Measurements from ENCODE around the gene SPAG9.
A peak's percentile ranks its signal among the peaks of the same experiment; 100 is the strongest.

Gene SPAG9

DNA sequence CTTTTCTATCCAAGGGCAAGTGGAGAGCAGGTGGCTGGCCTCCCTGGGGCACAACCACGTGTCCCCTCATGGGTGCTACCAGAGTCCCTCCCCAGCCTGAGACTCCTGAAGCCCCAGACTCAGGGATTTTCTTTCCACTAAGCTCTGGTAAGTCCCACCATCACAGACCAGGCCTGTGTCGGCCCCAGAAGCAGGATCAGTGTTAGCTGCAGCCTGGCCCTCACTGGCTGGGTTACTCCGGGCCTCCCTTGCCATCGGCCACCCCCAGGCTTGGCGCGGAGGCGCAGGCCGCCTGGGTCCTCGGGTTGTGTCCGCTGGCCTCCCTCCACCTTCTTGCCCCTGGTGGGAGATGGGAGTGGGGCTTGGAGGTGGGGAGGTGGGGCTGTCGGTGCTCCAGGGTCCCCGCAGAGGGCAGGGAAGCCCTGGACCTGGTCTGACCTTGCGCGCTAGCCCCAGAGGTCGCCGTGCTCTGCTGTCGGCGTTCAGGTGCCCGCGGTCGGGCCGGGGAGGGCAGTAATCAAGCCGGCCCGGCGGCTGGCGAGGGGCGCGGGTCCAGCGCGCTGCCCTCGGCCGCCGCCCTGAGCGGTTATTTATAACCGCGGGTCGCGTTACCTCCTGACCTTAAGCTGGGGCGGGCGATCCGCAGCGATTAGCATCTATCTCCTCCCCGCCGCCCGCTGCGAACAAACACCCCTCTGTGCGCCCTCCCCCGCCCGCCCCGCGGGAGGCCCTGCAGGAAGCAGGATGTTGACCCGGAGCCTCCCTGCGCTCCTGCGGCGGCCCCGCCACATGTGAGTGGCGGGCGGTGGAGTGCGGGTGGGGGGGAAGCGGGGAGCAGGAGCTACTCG is 176.4 kb downstream of the SPAG9 start (continued):
- TF ChIP-seq, protein P1, sequence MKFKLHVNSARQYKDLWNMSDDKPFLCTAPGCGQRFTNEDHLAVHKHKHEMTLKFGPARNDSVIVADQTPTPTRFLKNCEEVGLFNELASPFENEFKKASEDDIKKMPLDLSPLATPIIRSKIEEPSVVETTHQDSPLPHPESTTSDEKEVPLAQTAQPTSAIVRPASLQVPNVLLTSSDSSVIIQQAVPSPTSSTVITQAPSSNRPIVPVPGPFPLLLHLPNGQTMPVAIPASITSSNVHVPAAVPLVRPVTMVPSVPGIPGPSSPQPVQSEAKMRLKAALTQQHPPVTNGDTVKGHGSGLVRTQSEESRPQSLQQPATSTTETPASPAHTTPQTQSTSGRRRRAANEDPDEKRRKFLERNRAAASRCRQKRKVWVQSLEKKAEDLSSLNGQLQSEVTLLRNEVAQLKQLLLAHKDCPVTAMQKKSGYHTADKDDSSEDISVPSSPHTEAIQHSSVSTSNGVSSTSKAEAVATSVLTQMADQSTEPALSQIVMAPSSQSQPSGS (tag by site-specific recombination; IDR thresholded peaks at IDR 0.05; ENCODE audit: low read depth): no peak
- TF ChIP-seq REPIN1 (tag by site-specific recombination; IDR thresholded peaks at IDR 0.05; ENCODE audit: low read depth) (no peak), KLF10 (tag by site-specific recombination; IDR thresholded peaks at IDR 0.05) (no peak), ZNF610 (tag by site-specific recombination; IDR thresholded peaks at IDR 0.05; ENCODE audit: borderline replicate concordance) (no peak), GLI2 (tag by site-specific recombination; IDR thresholded peaks at IDR 0.05; ENCODE audit: borderline replicate concordance, low read depth) (no peak), SETDB1 (IDR thresholded peaks at IDR 0.05; ENCODE audit: insufficient read length, low read length) (no peak), ZNF596 (tag by site-specific recombination; IDR thresholded peaks at IDR 0.05) (peak; percentile 30; the same call in 1 of the 2 replicates), SP7 (tag by site-specific recombination; IDR thresholded peaks at IDR 0.05) (peak; percentile 75), KLF16 (tag by site-specific recombination; IDR thresholded peaks at IDR 0.05) (no peak), SALL2 (tag by site-specific recombination; IDR thresholded peaks at IDR 0.05; ENCODE audit: borderline replicate concordance) (no peak), ZNF529 (tag by site-specific recombination; IDR thresholded peaks at IDR 0.05; ENCODE audit: insufficient replicate concordance) (no peak), TRIM28 (IDR thresholded peaks at IDR 0.05; ENCODE audit: borderline replicate concordance, low read length) (no peak), KLF9 (tag by site-specific recombination; IDR thresholded peaks at IDR 0.05; ENCODE audit: low read depth) (no peak), MYNN (tag by site-specific recombination; IDR thresholded peaks at IDR 0.05; ENCODE audit: borderline replicate concordance) (no peak), ZFP37 (tag by site-specific recombination; IDR thresholded peaks at IDR 0.05) (no peak), ZNF423 (tag by site-specific recombination; IDR thresholded peaks at IDR 0.05) (peak; percentile 91)
- TF ChIP-seq, protein P2, sequence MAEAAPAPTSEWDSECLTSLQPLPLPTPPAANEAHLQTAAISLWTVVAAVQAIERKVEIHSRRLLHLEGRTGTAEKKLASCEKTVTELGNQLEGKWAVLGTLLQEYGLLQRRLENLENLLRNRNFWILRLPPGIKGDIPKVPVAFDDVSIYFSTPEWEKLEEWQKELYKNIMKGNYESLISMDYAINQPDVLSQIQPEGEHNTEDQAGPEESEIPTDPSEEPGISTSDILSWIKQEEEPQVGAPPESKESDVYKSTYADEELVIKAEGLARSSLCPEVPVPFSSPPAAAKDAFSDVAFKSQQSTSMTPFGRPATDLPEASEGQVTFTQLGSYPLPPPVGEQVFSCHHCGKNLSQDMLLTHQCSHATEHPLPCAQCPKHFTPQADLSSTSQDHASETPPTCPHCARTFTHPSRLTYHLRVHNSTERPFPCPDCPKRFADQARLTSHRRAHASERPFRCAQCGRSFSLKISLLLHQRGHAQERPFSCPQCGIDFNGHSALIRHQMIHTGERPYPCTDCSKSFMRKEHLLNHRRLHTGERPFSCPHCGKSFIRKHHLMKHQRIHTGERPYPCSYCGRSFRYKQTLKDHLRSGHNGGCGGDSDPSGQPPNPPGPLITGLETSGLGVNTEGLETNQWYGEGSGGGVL (tag by site-specific recombination; IDR thresholded peaks at IDR 0.05): peak; percentile 89
- TF ChIP-seq, protein P3, sequence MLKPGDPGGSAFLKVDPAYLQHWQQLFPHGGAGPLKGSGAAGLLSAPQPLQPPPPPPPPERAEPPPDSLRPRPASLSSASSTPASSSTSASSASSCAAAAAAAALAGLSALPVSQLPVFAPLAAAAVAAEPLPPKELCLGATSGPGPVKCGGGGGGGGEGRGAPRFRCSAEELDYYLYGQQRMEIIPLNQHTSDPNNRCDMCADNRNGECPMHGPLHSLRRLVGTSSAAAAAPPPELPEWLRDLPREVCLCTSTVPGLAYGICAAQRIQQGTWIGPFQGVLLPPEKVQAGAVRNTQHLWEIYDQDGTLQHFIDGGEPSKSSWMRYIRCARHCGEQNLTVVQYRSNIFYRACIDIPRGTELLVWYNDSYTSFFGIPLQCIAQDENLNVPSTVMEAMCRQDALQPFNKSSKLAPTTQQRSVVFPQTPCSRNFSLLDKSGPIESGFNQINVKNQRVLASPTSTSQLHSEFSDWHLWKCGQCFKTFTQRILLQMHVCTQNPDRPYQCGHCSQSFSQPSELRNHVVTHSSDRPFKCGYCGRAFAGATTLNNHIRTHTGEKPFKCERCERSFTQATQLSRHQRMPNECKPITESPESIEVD (tag by site-specific recombination; IDR thresholded peaks at IDR 0.05): no peak
- TF ChIP-seq, protein P4, sequence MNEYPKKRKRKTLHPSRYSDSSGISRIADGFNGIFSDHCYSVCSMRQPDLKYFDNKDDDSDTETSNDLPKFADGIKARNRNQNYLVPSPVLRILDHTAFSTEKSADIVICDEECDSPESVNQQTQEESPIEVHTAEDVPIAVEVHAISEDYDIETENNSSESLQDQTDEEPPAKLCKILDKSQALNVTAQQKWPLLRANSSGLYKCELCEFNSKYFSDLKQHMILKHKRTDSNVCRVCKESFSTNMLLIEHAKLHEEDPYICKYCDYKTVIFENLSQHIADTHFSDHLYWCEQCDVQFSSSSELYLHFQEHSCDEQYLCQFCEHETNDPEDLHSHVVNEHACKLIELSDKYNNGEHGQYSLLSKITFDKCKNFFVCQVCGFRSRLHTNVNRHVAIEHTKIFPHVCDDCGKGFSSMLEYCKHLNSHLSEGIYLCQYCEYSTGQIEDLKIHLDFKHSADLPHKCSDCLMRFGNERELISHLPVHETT (tag by site-specific recombination; IDR thresholded peaks at IDR 0.05): no peak
- TF ChIP-seq, protein P5, sequence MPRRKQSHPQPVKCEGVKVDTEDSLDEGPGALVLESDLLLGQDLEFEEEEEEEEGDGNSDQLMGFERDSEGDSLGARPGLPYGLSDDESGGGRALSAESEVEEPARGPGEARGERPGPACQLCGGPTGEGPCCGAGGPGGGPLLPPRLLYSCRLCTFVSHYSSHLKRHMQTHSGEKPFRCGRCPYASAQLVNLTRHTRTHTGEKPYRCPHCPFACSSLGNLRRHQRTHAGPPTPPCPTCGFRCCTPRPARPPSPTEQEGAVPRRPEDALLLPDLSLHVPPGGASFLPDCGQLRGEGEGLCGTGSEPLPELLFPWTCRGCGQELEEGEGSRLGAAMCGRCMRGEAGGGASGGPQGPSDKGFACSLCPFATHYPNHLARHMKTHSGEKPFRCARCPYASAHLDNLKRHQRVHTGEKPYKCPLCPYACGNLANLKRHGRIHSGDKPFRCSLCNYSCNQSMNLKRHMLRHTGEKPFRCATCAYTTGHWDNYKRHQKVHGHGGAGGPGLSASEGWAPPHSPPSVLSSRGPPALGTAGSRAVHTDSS (tag by site-specific recombination; IDR thresholded peaks at IDR 0.05): no peak
- TF ChIP-seq, protein P6, sequence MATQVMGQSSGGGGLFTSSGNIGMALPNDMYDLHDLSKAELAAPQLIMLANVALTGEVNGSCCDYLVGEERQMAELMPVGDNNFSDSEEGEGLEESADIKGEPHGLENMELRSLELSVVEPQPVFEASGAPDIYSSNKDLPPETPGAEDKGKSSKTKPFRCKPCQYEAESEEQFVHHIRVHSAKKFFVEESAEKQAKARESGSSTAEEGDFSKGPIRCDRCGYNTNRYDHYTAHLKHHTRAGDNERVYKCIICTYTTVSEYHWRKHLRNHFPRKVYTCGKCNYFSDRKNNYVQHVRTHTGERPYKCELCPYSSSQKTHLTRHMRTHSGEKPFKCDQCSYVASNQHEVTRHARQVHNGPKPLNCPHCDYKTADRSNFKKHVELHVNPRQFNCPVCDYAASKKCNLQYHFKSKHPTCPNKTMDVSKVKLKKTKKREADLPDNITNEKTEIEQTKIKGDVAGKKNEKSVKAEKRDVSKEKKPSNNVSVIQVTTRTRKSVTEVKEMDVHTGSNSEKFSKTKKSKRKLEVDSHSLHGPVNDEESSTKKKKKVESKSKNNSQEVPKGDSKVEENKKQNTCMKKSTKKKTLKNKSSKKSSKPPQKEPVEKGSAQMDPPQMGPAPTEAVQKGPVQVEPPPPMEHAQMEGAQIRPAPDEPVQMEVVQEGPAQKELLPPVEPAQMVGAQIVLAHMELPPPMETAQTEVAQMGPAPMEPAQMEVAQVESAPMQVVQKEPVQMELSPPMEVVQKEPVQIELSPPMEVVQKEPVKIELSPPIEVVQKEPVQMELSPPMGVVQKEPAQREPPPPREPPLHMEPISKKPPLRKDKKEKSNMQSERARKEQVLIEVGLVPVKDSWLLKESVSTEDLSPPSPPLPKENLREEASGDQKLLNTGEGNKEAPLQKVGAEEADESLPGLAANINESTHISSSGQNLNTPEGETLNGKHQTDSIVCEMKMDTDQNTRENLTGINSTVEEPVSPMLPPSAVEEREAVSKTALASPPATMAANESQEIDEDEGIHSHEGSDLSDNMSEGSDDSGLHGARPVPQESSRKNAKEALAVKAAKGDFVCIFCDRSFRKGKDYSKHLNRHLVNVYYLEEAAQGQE (tag by site-specific recombination; IDR thresholded peaks at IDR 0.05): no peak
- TF ChIP-seq, protein P7, sequence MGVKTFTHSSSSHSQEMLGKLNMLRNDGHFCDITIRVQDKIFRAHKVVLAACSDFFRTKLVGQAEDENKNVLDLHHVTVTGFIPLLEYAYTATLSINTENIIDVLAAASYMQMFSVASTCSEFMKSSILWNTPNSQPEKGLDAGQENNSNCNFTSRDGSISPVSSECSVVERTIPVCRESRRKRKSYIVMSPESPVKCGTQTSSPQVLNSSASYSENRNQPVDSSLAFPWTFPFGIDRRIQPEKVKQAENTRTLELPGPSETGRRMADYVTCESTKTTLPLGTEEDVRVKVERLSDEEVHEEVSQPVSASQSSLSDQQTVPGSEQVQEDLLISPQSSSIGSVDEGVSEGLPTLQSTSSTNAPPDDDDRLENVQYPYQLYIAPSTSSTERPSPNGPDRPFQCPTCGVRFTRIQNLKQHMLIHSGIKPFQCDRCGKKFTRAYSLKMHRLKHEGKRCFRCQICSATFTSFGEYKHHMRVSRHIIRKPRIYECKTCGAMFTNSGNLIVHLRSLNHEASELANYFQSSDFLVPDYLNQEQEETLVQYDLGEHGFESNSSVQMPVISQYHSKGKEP (tag by site-specific recombination; IDR thresholded peaks at IDR 0.05): peak; percentile 37; the same call in 1 of the 2 replicates
- TF ChIP-seq, protein P8, sequence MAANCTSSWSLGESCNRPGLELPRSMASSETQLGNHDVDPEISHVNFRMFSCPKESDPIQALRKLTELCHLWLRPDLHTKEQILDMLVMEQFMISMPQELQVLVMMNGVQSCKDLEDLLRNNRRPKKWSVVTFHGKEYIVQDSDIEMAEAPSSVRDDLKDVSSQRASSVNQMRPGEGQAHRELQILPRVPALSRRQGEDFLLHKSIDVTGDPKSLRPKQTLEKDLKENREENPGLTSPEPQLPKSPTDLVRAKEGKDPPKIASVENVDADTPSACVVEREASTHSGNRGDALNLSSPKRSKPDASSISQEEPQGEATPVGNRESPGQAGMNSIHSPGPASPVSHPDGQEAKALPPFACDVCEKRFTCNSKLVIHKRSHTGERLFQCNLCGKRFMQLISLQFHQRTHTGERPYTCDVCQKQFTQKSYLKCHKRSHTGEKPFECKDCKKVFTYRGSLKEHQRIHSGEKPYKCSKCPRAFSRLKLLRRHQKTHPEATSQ (tag by site-specific recombination; IDR thresholded peaks at IDR 0.05): 0 out of 2 replicates have a peak, but pooled peaks have one; percentile 61
